PC-9 (cell line): ENCODE data around the gene STK24.

Experiments used
- CTCF ChIP-seq: fragments of 200-600 bp; sonication (generic); conservative IDR thresholded peaks from 2 replicates; pipeline ENCODE4 v1.6.1; 2017; ENCODE audit warnings: mixed run types, antibody characterized with exemption, mild to moderate bottlenecking, moderate library complexity
- EZH2 ChIP-seq: fragments of 200-600 bp; sonication (generic); IDR thresholded peaks from 2 replicates; pipeline ENCODE4 v1.8.0; 2017; ENCODE audit warnings: antibody characterized with exemption, low read depth

DNA sequence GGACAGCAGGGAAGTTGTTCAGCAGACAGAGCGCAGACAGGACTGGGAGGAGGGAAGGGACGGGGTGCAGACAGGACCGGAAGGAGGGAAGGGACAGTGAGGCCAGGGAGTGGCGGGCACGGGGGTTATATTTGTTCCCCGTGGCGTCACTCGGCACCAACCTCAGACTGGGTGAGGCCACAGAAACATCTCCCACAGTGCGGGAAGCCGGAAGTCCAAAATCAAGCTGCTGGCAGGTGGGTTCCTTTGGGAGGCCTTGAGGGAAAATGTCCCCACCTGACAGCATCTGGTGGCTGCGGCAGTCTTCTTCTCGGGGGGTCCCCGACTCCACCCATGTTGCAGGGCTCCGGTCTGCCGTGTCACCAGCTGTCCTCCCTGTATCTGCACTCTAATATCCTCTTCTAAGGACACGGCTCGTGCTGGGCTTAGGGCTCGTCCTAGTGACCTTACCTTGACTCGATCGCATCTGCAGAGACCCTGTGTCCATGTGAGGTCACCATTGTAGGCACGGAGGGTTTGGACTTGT is 133.0 kb downstream of the STK24 start:
- TF ChIP-seq CTCF: no peak
- no peak for TF ChIP-seq EZH2
